Stimulated activated memory B cell treated with anti-CD40 and anti-IgM and Interleukin-4, amounts not matched to agents 10 μg/mL and 1 μg/mL and 100 μg/mL, for 72 hours (primary cell): ENCODE data around the gene SYNGR4.

Experiments
- ATAC-seq: fragments of 150-1000 bp; cut with Tn5 transposase; 2 replicates; pipeline ENCODE4 v1.10.0; 2021
- H3K27ac Mint-ChIP-seq: one replicate; pipeline ENCODE4 v1.8.0; 2022; ENCODE audit warnings: mild to moderate bottlenecking, mixed read lengths
- H3K27me3 Mint-ChIP-seq: one replicate; pipeline ENCODE4 v1.8.0; 2022; ENCODE audit warnings: mixed read lengths
- H3K36me3 Mint-ChIP-seq: one replicate; pipeline ENCODE4 v1.8.0; 2022; ENCODE audit warnings: mixed read lengths
- H3K4me1 Mint-ChIP-seq: one replicate; pipeline ENCODE4 v1.8.0; 2022; ENCODE audit warnings: mixed read lengths
- H3K4me3 Mint-ChIP-seq: one replicate; pipeline ENCODE4 v1.8.0; 2022; ENCODE audit warnings: mild to moderate bottlenecking, moderate library complexity, mixed read lengths
- H3K9me3 Mint-ChIP-seq: one replicate; pipeline ENCODE4 v1.8.0; 2022; ENCODE audit warnings: mixed read lengths

Gene SYNGR4

DNA sequence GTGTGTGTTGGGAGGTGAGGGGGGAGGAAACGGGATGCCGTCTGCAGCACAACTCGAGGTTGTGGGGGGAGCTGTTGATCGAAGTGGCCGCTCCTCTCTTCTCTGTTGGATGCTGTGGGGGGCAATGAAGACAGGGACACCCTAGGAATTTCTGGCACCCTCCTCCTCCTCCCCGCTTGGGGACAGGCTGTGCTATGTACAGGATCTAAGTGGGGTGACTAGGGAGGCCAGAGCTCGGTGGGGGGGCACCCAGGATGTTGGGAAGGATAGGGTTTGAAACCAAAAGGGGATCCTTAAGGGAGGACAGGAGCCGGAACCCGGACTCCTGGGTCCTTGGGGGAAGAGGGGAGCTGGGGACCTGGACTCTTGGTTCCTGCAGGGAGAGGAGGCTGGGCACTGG lies 31.3 kb downstream of the SYNGR4 start:
- Mint-ChIP-seq H3K27me3 (peaks cover 57% of the 10 kb centered on the region), H3K4me3 (no peak overlapping the region), H3K9me3 (peaks cover 9% of the 10 kb centered on the region), H3K27ac (peak overlapping the region; percentile 51), H3K4me1 (peaks cover 68% of the 10 kb centered on the region), H3K36me3 (no peaks in the 10 kb centered on the region)
- ATAC-seq = no peak

DNA sequence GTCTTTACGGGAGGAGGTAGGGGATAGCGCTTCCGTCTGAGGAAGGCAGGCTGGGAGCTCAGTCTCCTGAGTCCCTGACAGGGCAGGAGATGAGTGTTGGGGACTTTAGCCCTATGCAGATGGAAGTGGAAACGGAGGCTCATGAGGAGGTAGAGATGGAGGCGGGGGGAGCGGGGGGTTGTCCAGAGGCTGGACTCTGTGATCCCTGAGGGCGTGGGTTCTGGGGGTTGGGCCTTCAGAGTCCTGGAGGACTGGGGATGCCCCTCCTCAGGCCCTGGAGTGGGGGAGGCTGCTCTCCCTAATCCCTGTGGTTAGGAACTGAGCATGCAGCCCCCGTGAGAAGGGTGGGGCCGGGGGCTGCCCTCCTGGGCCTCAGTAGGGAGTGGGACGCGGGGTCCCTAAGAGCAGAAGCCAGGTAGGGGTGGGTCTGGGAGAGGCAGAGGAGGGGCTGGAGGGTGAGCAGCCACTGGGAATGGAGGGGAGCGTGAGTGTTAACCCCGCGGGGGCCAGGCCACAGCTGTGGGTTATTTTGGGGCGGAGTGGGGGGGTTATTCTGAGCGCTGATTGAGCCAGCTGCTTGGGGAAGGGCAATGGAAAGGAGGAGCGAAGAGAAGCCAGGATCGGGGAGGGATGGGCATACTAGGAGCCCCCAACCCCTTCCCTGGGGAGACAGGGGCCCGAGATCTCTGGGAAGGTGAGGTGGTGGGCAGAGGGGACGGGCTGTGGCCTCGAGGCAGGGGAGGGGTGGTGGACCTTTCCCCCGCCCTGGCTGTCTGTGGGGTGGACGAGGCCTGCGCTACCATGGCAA lies 32.1 kb downstream of the SYNGR4 start:
- peak overlapping the region; percentile 51 for H3K27ac Mint-ChIP-seq
- peak overlapping the region; percentile 7 for H3K4me3 Mint-ChIP-seq
- H3K4me1 Mint-ChIP-seq = peaks cover 67% of the 10 kb centered on the region

DNA sequence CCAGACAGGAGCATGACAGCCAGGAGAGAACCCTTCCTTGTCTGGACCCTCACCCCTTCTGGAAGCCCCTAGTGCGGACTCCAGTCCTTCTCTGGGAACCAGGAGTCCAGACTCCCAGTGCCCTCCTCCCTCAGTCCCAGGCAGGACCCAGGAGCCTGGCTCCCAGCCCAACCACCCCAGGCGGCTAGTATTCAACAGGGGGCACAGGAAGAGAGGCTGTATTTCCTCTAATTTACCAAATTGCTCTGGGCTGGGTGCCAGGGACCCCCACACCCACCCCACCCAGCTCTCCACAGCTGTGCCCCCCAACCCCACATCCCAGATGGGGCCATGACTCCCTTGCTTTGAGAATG lies 32.6 kb downstream of the SYNGR4 start:
- peaks cover 57% of the 10 kb centered on the region for H3K27me3 Mint-ChIP-seq
- H3K4me1 Mint-ChIP-seq = peaks cover 62% of the 10 kb centered on the region
- no peaks in the 10 kb centered on the region for H3K36me3 Mint-ChIP-seq
- H3K9me3 Mint-ChIP-seq = peaks cover 9% of the 10 kb centered on the region
- no peak overlapping the region for H3K4me3 Mint-ChIP-seq
- no peak overlapping the region for H3K27ac Mint-ChIP-seq
- no peak for ATAC-seq

More for the DNA sequence above, 32.1 kb downstream of the SYNGR4 start:
- H3K36me3 Mint-ChIP-seq = no peaks in the 10 kb centered on the region
- peaks cover 9% of the 10 kb centered on the region for H3K9me3 Mint-ChIP-seq
- no peak for ATAC-seq
- H3K27me3 Mint-ChIP-seq = peaks cover 57% of the 10 kb centered on the region

DNA sequence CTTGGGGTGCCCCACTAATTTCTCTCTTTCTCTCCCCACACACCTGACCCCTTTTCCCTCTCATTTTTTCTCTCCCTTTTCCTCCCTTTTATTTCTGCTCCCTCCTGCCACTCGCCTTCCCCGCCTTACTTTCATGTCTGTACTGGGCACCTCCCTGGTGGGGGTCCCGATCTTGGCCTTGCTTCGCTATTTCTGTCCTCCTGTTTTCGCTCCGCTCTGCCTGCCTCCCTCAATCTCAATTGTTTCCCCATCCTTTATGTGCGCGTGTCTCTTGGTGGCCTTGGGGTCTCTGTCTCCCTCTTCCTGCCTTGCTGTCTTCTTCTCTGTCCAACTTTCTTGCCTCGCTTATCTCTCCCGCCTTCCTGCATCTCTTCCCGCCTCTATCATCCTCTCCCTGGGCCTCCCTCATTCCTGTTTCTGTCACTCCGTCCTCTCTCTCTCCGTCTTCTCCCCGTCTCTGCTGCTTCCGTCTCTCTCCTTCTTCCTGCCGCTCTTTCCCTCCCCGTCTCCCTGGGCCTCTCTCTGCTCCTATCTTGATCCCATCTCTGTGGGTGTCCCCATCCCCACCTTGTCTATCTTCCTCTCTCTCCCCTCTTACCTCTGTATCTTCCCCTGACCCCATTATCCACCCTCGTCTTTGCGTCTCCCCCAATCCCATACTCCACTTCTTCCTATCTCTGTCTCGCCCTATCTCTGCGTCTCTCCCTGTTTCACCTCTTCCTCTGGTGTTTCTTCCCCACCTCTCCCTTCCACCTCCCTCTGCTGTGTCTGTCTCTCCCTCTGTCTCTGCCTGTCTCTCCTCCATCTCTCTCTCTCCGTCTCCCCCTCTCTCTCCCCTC lies 33.3 kb downstream of the SYNGR4 start:
- Mint-ChIP-seq H3K9me3 (peaks cover 9% of the 10 kb centered on the region), H3K4me3 (peak overlapping the region; percentile 82), H3K27me3 (peaks cover 56% of the 10 kb centered on the region), H3K4me1 (peaks cover 55% of the 10 kb centered on the region), H3K36me3 (no peaks in the 10 kb centered on the region), H3K27ac (peak overlapping the region; percentile 87)
- ATAC-seq = no peak

DNA sequence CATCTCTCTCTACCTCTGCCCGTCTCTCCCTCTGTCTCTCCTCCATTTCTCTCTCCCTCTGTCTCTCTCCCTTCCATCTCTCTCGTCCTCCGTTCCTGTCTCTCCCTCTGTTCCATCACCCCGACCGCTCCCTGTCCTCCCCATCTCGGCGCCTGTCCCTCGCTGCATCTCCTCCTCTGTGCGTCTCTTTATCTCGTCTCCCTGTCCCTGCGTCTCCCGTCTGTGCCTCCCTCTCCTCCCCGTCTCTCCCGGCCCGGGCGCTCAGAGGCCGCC lies 33.9 kb downstream of the SYNGR4 start:
- Mint-ChIP-seq H3K36me3 (no peaks in the 10 kb centered on the region), H3K4me3 (peak overlapping the region; percentile 82), H3K27ac (peak overlapping the region; percentile 87), H3K27me3 (peaks cover 50% of the 10 kb centered on the region), H3K4me1 (peaks cover 50% of the 10 kb centered on the region), H3K9me3 (peaks cover 9% of the 10 kb centered on the region)
- ATAC-seq = no peak

DNA sequence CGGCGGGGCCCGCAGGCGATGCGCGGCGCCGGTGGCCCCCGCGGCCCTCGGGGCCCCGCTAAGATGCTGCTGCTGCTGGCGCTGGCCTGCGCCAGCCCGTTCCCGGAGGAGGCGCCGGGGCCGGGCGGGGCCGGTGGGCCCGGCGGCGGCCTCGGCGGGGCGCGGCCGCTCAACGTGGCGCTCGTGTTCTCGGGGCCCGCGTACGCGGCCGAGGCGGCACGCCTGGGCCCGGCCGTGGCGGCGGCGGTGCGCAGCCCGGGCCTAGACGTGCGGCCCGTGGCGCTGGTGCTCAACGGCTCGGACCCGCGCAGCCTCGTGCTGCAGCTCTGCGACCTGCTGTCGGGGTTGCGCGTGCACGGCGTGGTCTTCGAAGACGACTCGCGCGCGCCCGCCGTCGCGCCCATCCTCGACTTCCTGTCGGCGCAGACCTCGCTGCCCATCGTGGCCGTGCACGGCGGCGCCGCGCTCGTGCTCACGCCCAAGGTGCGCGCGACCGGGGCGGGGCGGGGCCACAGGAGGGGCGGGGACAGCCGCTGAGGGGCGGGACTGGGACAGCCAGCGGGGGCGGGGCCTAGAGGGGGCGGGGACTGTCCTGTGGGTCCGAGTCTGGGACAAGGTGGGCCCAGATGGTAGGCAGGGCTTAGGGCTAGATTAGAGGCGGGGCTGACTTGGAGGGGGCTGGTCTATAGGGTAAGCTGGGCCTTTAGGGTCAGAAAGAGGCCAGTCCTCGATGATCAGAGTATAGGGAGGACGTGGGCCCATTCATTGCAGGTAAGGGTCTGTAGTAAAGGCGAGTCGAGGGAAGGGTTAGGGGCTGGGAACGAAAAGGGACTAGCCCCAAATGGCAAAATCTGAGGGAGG lies 34.4 kb downstream of the SYNGR4 start:
- no peaks in the 10 kb centered on the region for H3K36me3 Mint-ChIP-seq
- H3K27ac Mint-ChIP-seq = peak overlapping the region; percentile 87
- peak; percentile 79 for ATAC-seq
- peaks cover 55% of the 10 kb centered on the region for H3K4me1 Mint-ChIP-seq
- peaks cover 48% of the 10 kb centered on the region for H3K27me3 Mint-ChIP-seq
- peak overlapping the region; percentile 82 for H3K4me3 Mint-ChIP-seq
- peaks cover 9% of the 10 kb centered on the region for H3K9me3 Mint-ChIP-seq

DNA sequence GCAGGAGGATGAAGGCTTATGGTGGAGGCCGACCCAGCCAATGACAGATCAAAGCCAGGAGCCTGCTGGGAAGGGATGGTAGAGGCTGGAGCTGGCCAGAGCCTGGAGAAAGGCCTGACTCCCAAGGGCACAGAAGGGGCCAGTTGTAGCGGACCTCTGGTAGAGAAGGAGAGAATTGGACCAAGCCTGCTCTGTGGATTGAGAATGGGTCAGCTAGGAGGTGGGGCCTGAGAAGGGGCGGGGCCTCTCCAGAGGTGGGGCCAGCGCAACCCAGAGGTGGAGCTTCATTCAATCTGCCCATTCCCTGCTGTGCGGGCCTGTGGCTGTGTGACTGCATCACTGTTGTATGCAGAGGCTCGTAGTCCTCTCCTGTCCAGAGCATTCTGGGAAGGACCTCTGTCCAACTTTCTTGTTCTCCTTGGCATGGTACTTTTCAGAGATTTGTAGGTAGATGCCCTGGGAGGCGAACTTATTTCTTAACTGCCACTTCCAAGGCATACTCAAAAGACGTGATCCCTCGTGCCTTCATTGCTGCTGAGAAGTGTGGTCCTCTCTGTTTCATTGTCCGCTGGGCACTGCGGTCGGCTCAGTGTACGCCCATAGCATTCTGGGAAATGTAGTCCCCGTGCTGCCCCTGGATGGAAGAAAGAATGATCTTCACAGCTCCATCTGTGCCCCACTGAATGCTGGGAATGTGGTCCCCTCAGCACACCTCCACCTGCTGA lies 36.0 kb downstream of the SYNGR4 start:
- H3K4me3 Mint-ChIP-seq = no peak overlapping the region
- peaks cover 32% of the 10 kb centered on the region for H3K27me3 Mint-ChIP-seq
- H3K4me1 Mint-ChIP-seq = peaks cover 41% of the 10 kb centered on the region
- H3K36me3 Mint-ChIP-seq = no peaks in the 10 kb centered on the region
- no peak for ATAC-seq
- no peak overlapping the region for H3K27ac Mint-ChIP-seq
- peaks cover 9% of the 10 kb centered on the region for H3K9me3 Mint-ChIP-seq

DNA sequence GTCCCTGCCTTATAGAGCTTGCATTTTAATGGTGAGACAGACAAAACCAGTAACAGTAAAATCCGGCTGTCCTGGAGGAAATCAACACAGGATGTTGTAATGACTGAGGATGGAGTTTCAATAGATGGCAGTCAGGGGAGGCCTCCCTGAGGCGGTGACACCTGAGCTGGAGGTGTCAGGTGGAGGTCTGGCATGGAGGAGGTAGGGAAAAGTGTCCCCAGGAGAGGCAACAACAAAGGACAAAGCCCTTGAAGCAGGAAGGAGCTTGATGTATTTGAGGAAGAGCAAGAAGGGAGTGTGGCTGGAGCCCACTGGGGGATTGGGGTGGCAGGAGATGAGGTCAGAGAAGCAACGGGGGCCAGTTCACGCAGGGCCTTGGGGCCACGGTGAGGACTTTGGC lies 37.1 kb downstream of the SYNGR4 start:
- H3K9me3 Mint-ChIP-seq = peaks cover 11% of the 10 kb centered on the region
- H3K27me3 Mint-ChIP-seq = peaks cover 31% of the 10 kb centered on the region
- no peak for ATAC-seq
- H3K4me3 Mint-ChIP-seq = no peak overlapping the region
- peaks cover 36% of the 10 kb centered on the region for H3K4me1 Mint-ChIP-seq
- no peak overlapping the region for H3K27ac Mint-ChIP-seq
- no peaks in the 10 kb centered on the region for H3K36me3 Mint-ChIP-seq

DNA sequence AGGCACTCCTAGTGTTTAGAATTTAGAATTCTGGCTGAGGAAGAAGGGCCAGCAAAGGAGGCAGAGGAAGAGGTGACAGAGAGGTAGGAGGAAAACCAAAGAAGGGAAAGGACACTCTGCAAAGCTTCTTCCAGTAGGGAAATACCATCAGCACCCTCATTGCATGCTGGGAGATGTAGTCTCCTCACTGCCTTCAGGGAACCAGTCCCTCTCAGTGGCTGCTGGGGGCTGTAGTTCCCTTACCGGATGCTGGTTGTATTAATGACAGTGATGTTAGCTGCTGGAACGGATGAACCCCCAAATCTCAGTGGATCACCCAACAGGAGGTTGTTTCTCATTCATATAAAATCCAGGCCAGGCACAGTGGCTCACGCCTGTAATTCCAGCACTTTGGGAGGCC lies 39.4 kb downstream of the SYNGR4 start:
- H3K9me3 Mint-ChIP-seq = peaks cover 11% of the 10 kb centered on the region
- no peak overlapping the region for H3K27ac Mint-ChIP-seq
- H3K27me3 Mint-ChIP-seq = peaks cover 30% of the 10 kb centered on the region
- H3K4me3 Mint-ChIP-seq = no peak overlapping the region
- no peaks in the 10 kb centered on the region for H3K36me3 Mint-ChIP-seq
- peaks cover 22% of the 10 kb centered on the region for H3K4me1 Mint-ChIP-seq
- peak; percentile 79 for ATAC-seq

DNA sequence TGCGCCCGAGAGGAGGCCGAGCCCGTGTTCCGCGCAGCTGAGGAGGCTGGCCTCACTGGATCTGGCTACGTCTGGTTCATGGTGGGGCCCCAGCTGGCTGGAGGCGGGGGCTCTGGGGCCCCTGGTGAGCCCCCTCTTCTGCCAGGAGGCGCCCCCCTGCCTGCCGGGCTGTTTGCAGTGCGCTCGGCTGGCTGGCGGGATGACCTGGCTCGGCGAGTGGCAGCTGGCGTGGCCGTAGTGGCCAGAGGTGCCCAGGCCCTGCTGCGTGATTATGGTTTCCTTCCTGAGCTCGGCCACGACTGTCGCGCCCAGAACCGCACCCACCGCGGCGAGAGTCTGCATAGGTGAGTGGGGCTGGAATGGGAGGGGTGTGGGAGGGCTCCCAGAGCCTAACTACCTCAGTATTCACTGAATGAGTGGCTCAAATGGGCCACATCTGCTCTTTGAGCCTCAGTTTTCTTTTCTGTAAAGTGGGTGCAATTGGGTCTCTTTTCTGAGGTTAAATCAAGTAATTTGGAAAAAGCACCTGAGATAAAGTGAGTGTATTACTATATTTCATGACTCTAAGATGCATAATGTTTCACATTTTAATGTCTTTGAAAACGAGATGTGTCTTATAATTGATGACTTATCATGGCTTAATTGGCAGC lies 41.0 kb downstream of the SYNGR4 start:
- peaks cover 45% of the 10 kb centered on the region for H3K27me3 Mint-ChIP-seq
- H3K27ac Mint-ChIP-seq = no peak overlapping the region
- H3K36me3 Mint-ChIP-seq = no peaks in the 10 kb centered on the region
- ATAC-seq = no peak
- peaks cover 2% of the 10 kb centered on the region for H3K9me3 Mint-ChIP-seq
- no peak overlapping the region for H3K4me3 Mint-ChIP-seq
- H3K4me1 Mint-ChIP-seq = peaks cover 12% of the 10 kb centered on the region

DNA sequence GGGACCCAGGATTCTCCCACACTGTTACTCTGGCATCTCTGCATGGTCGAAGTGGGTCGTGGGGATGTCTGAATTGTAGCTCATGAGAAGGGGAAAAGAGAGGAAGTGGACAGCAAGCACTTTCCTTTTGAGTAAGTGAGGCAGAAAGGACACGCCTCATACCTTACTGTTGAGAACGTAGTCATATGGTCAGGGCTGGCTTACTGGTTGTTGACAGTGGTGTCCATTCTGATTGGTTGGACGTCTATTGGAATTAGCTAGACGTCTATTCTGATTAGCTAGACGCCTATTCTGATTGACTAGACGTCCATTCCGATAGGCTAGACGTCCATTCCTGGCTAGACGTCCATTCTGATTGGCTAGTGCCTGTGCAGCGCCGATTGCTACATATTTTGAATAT lies 41.7 kb downstream of the SYNGR4 start:
- H3K27me3 Mint-ChIP-seq = peaks cover 50% of the 10 kb centered on the region
- peaks cover 2% of the 10 kb centered on the region for H3K9me3 Mint-ChIP-seq
- no peak overlapping the region for H3K4me3 Mint-ChIP-seq
- H3K27ac Mint-ChIP-seq = no peak overlapping the region
- ATAC-seq = peak; percentile 49
- peaks cover 12% of the 10 kb centered on the region for H3K4me1 Mint-ChIP-seq
- H3K36me3 Mint-ChIP-seq = no peaks in the 10 kb centered on the region

DNA sequence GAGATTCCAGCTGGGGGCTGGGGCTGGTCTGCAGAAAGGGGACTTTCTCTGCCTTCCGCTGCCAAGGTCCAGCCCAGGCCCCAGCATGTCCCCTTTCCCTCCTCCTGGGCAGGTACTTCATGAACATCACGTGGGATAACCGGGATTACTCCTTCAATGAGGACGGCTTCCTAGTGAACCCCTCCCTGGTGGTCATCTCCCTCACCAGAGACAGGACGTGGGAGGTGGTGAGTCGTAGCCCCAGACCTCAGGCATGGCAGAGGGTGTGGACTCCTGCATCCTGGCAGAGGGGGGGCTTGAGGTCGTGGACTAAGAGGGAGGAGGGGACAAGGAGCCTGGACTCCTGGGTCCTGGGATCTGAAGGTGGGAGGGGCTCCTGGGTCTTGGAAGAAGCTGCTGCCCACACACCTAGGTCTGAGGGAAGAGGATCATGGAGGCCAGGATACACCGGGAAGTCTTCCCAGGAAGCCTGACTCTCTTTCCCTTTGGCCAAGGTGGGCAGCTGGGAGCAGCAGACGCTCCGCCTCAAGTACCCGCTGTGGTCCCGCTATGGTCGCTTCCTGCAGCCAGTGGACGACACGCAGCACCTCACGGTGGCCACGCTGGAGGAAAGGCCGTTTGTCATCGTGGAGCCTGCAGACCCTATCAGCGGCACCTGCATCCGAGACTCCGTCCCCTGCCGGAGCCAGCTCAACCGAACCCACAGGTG lies 49.9 kb downstream of the SYNGR4 start:
- Mint-ChIP-seq H3K9me3 (no peaks in the 10 kb centered on the region), H3K27ac (peak overlapping the region; percentile 14), H3K27me3 (peaks cover 77% of the 10 kb centered on the region), H3K4me3 (no peak overlapping the region), H3K36me3 (no peaks in the 10 kb centered on the region), H3K4me1 (peaks cover 16% of the 10 kb centered on the region)
- ATAC-seq = no peak

DNA sequence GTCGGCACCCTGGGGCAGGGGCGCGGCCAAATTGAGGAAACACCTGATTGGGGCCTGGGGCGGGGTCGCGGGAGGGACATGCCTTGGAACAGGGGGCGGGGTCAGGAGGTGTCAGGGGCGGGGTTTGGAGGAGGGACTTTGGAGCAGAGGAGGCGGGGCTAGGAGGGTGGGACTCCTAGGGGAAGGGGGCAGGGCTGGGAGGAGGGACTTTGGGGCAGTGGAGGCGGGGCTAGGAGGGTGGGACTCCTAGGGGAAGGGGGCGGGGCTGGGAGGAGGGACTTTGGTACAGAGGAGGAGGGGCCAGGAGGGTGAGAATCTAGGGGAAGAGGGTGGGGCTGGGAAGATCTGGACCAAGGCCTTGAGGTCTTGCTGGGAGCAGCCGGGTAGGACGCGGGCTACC lies 51.2 kb downstream of the SYNGR4 start:
- ATAC-seq = peak; percentile 60
- Mint-ChIP-seq H3K27ac (no peak overlapping the region), H3K27me3 (peaks cover 70% of the 10 kb centered on the region), H3K4me3 (no peak overlapping the region), H3K36me3 (no peaks in the 10 kb centered on the region), H3K4me1 (peaks cover 21% of the 10 kb centered on the region), H3K9me3 (no peaks in the 10 kb centered on the region)

DNA sequence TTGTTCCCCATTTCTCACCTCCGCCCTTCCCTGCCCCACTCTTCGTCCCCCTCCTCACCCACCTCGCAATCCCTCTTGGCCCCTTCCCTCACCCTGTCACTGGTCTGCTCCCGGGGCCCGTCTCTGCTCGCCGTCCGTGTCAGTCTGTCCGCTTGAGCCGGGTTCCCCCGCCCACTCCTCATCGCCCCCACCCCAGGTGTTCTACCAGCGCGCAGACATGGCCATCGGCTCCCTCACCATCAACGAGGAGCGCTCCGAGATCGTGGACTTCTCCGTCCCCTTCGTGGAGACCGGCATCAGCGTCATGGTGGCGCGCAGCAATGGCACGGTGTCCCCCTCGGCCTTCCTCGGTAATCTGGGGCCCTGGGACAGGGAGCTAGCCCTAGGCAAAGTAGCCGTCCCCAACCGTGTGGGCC lies 51.6 kb downstream of the SYNGR4 start:
- H3K4me3 Mint-ChIP-seq = no peak overlapping the region
- no peaks in the 10 kb centered on the region for H3K36me3 Mint-ChIP-seq
- H3K9me3 Mint-ChIP-seq = no peaks in the 10 kb centered on the region
- ATAC-seq = no peak
- peaks cover 21% of the 10 kb centered on the region for H3K4me1 Mint-ChIP-seq
- H3K27ac Mint-ChIP-seq = no peak overlapping the region
- peaks cover 67% of the 10 kb centered on the region for H3K27me3 Mint-ChIP-seq
